ENCODE data around the gene COL4A6. TPM values are rescaled to one million over a fixed set of nuclear protein-coding genes. Genes with fewer than 3 reads are reported as not detected.

The COL4A6 gene
- total and polyA plus RNA-seq, 2 of the 4 experiments (the other 2 are of a cell fraction), result 0.36 to 0.74 TPM

GRCh38 chrX:108473979-108474378, 35.8 kb upstream of the COL4A6 start:
- Histone ChIP-seq H3K4ac (ENCODE audit: low read depth, low read length) (no peak overlapping the region), H3K4me1 (ENCODE audit: control insufficient read depth, insufficient read depth, low read length) (no peaks in the 10 kb centered on the region), H2AK9ac (replicated peaks; ENCODE audit: low read depth, low read length, poor library complexity) (no peak overlapping the region), H3K14ac (replicated peaks; ENCODE audit: low read depth, low read length) (no peak overlapping the region), H3K9me1 (ENCODE audit: insufficient read depth, low read length) (no peaks in the 10 kb centered on the region; the same call in 1 of the 2 replicates), H2BK15ac (ENCODE audit: low read depth, low read length) (no peak overlapping the region), H3K9ac (ENCODE audit: low read depth, low read length) (no peak overlapping the region), H4K8ac (ENCODE audit: low read depth in 2 of 2, low read length in 2 of 2) (no peak overlapping the region), H3K79me1 (ENCODE audit: low read depth in 1 of 2, low read length in 2 of 2) (peaks cover 0 to 2% of the 10 kb centered on the region in 2 experiments; a peak in 1 of 4 replicates), H3K27ac (ENCODE audit: insufficient read depth, low read length) (no peak overlapping the region), H4K91ac (ENCODE audit: insufficient read depth, low read depth, low read length) (no peak overlapping the region), H2BK20ac (ENCODE audit: low read depth, low read length) (no peak overlapping the region), H2AFZ (replicated peaks; ENCODE audit: low read length, poor library complexity) (no peak overlapping the region), H3K4me3 (ENCODE audit: insufficient read depth, low read depth, low read length) (no peak overlapping the region), H3K9me3 (ENCODE audit: control insufficient read depth, insufficient read depth, low read length) (no peaks in the 10 kb centered on the region), H3K4me2 (ENCODE audit: low read depth, low read length) (no peak overlapping the region), H2BK120ac (ENCODE audit: low read depth, low read length) (no peak overlapping the region), H4K5ac (ENCODE audit: low read depth, low read length) (no peak overlapping the region), H2AK5ac (ENCODE audit: low read depth, low read length) (no peak overlapping the region), H2BK5ac (ENCODE audit: low read depth, low read length, poor library complexity, severe bottlenecking) (no peak overlapping the region), H3K18ac (ENCODE audit: low read depth, low read length) (no peak overlapping the region), H3K36me3 (ENCODE audit: control insufficient read depth, insufficient read depth, low read length) (no peaks in the 10 kb centered on the region), H4K20me1 (ENCODE audit: insufficient read depth, low read length) (no peaks in the 10 kb centered on the region), H3K27me3 (ENCODE audit: control insufficient read depth, insufficient read depth, low read length) (no peaks in the 10 kb centered on the region), H3K56ac (ENCODE audit: extremely low read depth, insufficient read depth, low read length) (no peak overlapping the region), H3K23ac (ENCODE audit: low read depth, low read length) (no peak overlapping the region)
- no peak for ATAC-seq (ENCODE audit: low read depth)
- dilution Hi-C loops (cut with HindIII; ENCODE audit: low sequenced_read_pairs, unreplicated experiment), result no loop called here
- no TSS peak for BruUV-seq (replicated peaks)
- DNase-seq, result no peak
- ChIA-PET CTCF (no interaction called here), POLR2A (ENCODE audit: unreplicated experiment) (no interaction called here)
- in situ Hi-C loops (cut with MboI; ENCODE audit: low sequenced_read_pairs), result no loop called here
- intact Hi-C loops (cut with micrococcal nuclease), result no loop called here
- no peak for TF ChIP-seq FOS (IDR thresholded peaks at IDR 0.05; ENCODE audit: low read depth, low read length)
- no peak for TF ChIP-seq NFE2L2 (IDR thresholded peaks at IDR 0.05; ENCODE audit: low read depth, low read length)
